Stimulated activated CD4-positive, alpha-beta T cell treated with anti-CD3 and anti-CD28 coated beads, Interleukin-15, amount 100 ng/mL, for 48 hours (primary cell): ENCODE measurements around the gene MAP2K7.
A peak's percentile ranks its signal among the peaks of the same experiment; 100 is the strongest.
"Not testable (repeated sequence)": the region's sequence is repeated elsewhere in the genome, so short reads cannot be mapped to it uniquely, and the experiment has no call there.

Experiments used
- DNase-seq, 2 donors: peaks; one replicate each; pipeline ENCODE4 v3.0.0-alpha.2; 2020; ENCODE audit warnings: low read depth in 2 of 2

MAP2K7 gene

DNA sequence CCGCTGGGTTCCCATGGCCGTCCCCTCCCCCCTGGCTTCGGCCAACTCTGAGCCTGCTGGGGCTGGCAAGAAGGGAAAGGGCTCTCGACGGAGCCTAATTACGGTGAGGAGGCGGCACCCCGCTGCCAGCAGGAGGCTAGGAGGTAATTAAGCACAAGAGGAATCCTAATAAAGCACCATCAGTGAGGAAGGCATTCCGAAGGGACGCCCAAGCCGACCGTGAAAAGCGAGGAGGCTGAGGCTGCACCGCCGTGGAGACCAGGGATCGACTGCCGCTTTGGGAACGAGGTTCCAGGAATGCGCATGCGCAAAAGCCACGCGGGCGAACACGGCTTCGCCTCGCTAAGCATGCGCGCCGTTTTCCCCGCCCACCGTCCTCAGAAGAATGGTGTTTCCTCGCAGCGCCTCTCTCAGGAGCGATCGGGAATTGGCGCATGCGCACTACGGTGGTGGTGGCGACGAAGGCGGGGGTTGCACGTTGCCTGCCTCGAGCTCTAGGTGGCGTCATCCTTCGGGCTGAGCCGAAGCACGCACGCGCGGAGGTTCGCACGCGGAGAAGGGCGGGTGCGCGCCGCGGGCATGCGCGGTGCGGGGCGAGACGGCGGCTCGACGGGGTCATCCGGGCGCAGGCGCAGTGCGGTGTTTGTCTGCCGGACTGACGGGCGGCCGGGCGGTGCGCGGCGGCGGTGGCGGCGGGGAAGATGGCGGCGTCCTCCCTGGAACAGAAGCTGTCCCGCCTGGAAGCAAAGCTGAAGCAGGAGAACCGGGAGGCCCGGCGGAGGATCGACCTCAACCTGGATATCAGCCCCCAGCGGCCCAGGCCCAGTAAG lies at the start of gene MAP2K7:
MAP2K7 (plus strand) TSS at position 634 of the 830 bp plus-strand sequence; CDS start at position 702, 68 bp downstream.
- peak; percentile 100 for DNase-seq

DNA sequence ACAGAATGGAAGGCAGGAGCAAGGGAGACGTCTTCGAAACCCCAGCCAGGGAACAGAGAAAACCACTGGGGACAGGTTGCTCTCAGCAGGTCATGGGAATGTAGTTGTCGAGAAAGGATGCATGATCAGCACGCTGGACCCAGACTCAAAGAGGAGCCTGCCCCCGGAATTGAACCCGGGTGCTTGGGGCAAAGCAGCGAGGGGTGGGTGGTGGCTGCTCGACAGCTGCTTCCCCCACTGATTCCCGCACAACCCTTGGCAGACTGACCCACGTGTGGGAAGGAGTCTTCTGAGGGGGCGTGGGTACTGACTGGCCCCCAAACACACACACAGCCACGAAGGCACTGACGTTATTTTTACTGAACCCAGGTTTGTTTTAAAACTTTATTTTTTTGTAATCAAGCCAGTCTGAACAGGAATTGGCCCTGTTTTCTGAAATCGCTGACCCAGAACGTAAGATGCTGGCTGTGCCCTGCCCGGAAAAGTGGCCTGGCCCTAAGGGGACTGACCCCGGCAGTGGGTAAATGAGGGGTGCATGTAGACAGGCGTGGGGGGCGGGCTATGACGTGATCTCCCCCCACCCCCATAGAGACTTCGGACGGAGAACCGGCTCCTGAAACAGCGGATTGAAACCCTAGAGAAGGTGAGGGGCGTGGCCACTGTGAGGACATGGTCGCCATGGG lies 48.1 kb upstream of the MAP2K7 start:
- DNase-seq, result no peak

DNA sequence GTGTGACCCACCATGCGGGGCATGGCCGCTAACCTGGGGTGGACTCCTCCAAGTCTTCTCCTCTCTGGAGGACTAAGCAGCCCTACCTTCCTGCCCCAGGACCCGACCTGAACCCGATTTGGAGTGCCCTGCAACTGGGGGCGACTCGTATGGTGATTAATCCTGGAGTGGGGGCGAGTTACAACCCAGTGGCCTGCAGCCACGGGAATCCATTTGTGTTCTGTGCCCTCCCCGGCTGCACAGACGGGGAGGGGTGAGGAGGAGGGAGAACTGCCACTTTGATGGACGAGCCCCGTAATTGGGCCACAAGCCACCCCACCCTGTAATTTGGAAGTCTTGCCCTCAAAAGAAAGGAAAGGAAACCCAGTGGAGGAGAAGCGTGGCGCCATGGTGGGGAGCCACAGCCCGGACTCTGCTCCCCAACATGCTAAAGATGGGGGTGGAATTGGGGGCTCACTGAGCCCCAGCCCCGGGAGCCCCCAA lies 47.5 kb upstream of the MAP2K7 start:
- no peak for DNase-seq

DNA sequence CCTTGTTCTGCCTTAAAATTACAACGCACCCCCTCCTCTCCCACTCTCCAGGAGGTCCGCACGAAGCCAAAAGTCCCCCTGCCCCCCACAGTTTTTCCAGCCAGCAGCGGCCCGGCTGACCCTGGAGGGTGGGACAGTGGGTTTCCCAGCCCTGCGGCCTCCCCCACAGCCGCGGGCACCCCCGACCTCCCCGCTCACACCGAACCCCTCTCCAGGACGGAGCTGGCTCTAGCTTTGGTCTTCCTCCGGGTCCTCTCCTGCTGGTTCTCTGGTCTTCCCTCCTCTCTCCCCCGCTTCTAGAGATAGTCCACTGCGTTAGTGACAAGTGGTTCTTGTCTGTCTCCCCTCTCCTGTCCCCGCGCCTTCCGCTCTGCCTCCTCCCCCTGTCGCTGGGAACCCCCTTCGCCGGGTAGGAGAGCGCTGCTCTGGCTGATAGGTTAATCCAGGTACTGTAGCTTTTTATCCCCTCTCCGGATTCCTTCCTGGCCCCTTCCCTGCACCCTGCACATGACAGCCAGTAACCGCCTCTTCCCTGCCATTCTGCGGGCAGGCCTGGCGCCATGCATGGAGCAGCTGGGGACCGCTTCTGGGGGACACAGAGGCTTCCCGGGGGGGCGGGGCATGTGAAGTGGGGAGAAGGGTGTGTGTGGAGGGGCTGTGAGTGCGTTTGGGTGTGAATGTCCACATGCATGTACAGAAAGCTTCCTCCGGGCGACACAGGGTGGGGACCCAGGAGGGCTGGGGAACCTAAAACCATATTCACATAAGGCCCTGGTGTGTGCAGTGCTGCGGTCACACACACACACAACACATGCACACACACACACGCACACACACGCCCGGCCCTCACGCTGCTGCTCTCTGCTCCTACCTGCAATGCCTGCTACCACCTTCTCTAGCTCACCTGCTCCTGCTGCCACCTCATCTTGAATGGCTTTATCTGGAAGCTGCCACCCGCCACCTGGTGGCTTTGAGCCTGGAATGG lies 46.7 kb upstream of the MAP2K7 start:
- no peak for DNase-seq

DNA sequence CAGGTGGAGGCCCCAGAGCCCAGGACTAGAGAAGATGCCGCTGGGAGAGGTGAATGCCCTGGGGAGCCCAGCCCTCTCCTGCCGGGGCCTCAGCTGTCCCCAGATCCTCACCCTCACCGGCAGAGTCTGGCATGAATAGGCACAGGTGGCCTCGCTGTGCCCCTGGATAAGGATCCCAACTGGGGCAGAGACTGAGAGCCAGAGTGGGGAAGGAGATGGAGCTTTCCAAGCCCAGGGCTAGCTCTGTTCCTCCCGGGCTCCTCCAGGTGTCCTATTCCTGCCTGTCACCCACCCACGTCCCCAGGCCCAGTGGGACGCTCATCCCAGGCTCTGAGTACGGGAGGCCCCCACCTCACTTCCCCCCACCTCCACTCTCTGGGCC lies 46.0 kb upstream of the MAP2K7 start:
- no peak for DNase-seq

DNA sequence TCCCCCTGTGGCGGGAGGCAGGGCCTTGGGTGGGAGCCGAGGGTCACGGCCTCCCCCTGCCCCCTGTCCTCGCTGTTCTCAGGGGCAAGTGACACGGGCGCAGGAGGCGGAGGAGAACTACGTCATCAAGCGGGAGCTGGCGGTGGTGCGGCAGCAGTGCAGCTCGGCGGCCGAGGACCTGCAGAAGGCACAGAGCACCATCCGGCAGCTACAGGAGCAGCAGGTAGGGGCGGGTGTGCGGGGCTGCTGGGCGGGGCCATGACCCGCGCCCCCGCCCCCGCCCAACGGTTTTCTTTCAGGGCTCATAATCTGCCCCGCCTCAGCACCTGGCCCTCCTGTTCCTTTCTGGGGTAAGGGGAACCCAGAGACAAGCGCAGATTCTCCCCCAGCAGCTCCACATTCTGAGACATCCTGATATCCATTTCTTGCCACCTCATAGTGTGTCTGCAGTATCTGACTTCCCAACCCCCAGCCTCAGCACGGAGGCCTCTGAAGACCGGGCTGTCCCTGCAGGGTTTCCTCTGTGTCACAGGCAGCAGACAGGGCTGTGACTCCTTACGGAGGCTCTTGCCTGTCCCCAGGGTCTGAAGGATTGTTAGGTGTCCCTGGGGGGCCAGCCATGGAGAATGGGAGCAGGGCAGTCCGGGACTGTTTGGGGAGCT lies 45.4 kb upstream of the MAP2K7 start:
- DNase-seq, result no peak

DNA sequence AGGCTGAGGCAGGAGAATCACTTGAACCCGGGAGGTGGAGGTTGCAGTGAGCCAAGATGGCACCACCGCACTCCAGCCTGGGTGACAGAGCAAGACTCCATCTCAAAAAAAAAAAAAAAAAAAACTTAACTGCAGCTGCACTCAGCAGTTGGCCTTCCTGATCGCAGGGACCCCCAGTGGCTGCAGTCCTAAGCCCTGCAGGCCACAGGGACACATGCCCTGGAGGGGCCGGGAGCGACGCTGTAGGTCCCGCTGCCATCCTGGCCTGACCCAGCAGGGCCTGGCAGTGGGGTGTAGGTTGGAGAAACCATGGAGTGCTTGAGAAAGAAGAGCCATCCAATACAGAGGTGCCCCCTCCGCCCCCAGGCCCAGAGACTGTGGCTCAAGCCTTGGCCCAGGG lies 44.6 kb upstream of the MAP2K7 start:
- not testable (repeated sequence) for DNase-seq

DNA sequence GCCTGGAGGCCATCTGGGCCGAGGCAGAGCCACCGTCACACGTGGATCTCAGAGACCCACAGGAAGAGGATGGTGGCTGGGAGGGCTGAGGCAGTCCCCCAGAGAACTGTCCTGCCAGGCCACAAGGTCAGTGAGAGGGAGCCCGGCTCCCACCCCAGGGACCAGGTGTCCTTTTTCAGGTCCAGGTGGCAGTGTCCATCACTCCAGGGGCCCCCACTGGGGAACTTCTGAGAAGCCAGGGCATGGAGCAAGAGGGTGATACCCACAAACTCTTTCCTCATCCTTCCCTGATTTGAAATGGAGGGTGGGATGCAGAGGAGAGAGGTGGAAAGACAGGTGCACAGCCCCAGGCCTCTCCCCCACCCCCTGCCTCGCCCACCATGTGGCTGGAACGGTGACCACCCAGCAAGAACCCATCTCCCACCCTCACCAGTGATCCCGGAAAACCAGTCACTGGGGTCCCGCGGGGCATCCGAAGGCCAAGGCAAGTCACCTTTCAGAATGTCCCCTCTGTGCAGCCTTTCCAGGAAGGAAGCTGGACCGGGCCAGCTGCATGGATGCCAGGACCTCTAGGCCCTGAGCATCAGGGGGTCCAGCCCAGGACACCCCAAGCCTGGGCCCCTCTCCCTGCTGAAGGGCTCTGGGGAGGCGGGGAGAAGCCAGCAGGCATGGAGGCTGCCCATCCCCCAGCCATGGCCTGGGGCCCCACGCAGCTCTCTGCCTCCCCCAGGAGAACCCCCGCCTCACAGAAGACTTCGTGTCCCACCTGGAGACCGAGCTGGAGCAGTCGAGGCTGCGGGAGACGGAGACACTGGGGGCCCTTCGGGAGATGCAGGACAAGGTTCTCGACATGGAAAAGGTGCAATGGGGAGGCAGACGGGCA lies 43.6 kb upstream of the MAP2K7 start:
- no peak for DNase-seq

DNA sequence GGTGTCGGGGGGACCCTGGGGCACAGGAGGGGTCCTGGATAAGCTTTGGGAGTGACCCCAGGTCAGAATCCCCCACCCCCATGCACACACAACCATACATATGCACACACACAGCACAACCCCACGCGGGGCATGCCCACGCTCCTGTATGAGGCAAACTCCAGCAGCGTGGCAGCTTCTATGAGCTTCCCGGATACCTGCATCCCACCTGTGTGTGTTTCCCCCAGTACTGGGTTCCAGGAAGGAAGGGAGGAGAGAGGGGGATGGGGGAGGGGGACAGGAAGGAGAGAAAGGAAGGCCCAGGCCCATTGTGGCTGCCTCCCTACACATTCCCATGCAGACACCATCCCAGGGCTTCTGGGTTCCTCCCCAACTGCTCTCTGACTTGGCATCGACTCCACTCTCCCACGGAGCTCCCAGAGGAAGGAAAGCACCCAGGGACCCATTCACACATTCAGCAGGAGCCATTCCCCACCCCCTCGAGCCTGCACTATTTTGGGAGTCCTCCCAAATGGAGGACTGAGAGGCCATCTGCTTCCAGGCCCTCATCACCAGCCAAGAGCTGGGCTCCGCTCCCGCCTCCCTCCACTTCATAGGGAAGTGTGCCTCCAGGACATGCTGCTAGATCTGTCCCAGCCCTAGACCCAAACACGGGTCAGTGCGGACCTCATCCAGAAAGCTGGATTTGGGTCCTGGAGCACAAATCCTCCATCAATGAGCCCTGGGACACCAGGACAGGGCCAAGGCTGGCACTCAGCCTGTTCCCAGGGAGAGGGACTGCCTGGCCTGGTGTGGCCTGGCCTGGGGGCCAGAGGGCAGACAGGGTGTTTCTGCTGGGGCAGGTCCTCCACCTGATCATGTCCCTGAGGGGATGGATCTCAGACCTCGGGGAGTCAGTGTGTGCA lies 42.7 kb upstream of the MAP2K7 start:
- DNase-seq, result no peak

DNA sequence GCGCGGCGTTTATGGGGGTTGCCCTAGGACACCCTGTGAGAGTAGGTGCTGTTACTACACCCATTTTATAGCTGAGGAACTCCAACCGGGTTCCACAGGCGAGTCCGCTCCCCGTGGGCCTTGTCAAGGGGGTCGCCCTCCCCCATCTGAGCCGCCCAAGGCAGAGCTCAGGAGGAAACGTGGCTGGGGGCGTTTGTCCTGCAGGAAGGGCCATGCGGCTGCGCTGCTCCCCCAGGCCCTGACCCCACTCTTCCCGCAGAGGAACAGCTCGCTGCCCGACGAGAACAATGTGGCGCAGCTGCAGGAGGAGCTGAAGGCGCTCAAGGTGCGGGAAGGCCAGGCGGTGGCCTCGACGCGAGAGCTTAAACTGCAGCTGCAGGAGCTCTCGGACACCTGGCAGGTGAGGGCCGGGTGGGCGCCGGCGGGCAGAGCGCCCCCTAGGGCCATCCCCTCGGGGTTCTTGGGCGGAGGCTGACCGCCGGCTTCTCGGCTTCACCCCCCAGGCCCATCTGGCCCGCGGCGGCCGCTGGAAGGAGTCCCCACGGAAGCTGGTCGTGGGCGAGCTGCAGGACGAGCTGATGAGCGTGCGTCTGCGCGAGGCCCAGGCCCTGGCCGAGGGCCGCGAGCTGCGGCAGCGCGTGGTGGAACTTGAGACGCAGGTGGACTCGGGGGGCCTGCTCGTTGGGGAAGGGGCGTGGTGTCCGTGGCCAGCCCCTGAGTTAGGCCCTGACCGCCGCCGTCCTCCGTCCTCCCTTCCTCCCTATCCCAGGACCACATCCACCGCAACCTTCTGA lies 41.9 kb upstream of the MAP2K7 start:
- DNase-seq, result no peak

DNA sequence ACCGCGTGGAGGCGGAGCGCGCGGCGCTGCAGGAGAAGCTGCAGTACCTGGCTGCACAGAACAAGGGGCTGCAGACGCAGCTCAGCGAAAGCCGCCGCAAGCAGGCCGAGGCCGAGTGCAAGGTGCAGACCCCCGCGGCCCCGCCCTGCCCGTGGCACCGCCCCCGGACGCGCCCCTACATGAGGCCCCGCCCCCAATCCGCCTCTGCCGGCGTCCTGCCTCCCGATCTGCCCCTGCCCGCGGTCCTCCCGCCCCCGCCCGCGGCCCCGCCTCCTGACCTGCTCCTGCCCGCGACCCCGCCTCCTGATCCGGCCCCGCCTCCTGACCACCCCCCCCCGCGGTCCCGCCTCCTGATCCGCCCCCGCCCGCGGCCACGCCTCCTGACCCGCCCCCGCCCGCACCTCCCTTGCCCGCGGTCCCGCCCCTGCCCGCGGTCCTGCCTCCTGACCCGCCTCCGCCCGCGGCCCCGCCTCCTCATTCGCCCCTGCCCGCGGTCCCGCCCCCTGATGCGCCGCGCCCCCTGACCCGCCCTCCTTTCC lies 41.2 kb upstream of the MAP2K7 start:
- peak; percentile 55 to 77 for DNase-seq

DNA sequence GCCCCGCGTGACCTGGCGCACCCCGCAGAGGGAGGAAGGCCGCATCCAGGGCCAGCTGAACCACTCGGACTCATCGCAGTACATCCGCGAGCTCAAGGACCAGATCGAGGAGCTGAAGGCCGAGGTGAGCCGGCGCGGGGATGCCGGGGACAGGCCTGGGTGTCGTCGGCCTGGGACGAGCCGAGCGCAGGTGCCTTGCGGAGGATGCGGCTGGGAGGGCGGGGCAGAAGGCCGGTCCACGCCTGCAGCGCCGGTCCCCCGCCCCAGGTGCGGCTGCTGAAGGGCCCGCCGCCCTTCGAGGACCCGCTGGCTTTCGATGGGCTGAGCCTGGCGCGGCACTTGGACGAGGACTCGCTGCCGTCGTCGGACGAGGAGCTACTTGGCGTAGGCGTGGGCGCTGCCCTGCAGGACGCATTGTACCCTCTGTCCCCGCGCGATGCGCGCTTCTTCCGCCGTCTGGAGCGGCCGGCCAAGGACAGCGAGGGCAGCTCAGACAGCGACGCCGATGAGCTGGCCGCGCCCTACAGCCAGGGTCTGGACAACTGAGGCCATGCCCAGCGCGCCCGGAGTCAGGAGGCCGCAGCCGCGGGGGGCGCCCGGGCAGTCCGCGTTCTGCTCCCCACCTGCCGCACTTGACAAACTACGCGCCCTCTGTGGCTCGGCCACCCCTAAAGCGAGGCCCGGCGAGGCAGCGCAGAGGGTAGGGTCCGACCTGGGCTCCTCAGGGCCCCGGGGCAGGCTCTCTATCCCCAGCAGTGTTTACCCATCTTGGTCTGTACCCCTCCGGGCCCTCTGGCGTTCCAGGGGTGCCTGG lies 40.3 kb upstream of the MAP2K7 start:
- DNase-seq, result no peak

DNA sequence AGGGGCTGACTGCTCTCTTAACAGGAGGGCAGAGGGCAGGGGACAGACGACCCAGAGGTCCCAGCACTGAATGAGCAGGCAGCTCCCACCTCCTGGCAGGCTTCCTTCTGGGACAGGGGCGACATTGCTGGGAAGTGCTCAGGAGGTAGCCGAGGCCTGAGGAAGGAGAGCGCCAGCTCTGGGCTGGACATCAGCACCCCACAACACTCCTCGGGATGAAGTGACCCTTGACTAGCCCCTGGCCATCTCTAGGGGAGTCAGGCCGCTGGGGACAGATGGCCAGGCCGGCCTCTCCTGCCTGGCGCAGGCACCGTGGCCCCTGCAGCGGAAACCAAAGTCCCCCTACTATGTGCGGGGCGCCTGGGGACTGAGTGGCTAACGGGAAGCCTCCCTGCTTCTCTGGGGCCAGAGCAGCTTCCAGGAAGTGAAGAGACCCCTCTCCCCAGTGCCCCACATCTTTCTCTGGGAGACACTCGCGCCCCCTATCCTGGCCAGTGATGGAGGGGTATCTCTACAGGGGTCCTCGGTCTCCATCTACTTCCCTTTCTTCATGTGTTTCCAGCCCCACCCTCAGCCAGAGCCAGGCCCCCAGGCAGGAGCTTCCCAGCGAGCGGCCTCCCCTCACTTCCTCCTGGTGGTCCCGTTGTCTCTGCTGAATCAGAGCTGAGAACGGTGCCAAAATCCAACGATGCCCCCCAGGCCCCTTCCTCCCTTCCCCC lies 39.5 kb upstream of the MAP2K7 start:
- DNase-seq, result no peak

DNA sequence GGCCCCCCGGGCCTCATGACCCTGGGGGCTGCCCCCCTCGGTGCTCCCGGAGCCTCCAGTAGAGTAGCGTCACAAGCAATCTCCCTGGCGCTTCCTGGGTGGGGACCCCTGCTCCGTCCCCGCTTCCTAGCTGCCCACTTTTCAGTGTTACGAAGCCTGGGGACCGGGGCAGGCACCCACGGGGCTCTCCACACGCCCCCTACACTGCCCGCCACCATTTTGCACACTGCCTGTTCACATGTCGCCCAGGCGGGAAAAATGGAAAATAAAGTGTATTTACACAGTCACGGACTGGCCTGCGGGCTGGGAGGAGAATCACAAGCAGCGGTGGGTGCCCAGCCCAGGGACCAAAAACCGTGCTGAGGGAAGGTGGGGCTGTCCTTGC lies 39.0 kb upstream of the MAP2K7 start:
- DNase-seq, result no peak

DNA sequence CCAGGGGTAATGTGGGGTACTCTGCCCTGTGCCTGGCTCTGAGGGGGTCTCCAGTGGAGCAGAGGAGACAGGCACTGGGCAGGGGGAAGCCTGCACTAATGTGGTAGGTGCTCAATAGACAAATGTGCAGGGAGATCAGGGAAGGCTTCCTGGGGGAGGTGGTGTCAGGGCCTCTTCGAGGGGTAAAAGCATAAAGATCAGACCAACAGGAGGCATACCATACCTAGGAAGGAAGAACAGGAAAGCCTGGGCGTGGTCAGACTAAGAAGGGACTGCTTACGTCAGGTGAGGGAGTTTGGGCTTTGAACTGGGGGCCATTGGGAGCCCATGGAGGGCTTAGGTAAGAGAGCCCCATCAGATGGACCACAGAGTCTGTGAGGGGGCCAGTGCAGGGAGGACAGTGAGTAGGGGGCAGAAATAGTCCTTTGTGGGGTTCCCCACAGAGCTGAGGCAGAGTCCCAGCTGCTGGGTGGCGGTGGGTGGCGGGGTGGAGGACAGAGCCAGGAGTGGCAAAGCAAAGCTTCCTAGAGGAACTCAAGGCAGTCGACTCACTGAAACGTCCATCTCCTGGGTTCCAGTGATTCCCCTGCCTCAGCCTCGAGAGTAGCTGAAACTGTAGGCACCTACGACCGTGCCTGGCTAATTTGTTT lies 38.3 kb upstream of the MAP2K7 start:
- no peak for DNase-seq

DNA sequence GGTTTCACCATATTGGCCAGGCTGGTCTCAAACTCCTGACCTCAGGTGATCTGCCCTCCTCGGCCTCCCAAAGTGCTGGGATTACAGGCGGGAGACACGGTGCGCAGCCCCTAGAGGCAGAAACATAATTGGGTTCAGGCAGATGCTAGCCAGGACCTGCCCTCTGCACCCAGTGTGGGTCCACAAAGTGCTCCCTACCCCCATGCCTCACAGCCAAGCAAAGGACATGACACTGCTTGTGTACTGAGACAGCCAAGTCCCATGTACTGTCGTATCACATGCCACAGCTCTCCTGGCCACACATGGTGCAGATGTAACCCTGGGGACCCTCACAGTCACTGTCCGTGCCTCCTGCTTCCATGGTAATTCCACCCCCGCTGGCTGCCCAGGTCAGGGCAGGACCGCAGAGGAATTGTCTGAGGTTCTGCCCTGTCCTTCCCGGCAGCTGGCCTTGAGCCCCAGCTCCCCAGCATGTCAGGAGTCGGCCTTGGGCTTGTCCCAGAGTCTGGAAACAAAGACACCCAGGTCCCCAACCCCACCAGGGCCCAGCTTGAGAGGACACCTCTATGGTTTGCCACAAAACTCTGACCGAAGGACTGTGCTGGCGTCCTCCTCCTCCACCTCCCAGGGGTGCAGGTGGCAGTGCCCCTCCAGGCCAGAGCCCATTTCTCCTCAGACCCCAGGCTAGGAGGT lies 37.1 kb upstream of the MAP2K7 start:
- no peak for DNase-seq
